ENCODE data around the gene TTLL10. TPM values are rescaled to one million over a fixed set of nuclear protein-coding genes. Genes with fewer than 3 reads are reported as not detected.

TTLL10 gene, protein sequence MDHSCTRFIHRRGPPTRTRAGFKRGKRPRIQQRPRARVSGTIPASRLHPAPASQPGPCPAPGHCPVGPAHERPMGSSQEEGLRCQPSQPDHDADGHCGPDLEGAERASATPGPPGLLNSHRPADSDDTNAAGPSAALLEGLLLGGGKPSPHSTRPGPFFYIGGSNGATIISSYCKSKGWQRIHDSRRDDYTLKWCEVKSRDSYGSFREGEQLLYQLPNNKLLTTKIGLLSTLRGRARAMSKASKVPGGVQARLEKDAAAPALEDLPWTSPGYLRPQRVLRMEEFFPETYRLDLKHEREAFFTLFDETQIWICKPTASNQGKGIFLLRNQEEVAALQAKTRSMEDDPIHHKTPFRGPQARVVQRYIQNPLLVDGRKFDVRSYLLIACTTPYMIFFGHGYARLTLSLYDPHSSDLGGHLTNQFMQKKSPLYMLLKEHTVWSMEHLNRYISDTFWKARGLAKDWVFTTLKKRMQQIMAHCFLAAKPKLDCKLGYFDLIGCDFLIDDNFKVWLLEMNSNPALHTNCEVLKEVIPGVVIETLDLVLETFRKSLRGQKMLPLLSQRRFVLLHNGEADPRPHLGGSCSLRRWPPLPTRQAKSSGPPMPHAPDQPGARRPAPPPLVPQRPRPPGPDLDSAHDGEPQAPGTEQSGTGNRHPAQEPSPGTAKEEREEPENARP
- total RNA-seq (under 1 TPM in 2 of 5 experiments, not detected in 3; 0.58 to 0.80 TPM), polyA plus RNA-seq (not detected), total RNA-seq (not detected)

DNA sequence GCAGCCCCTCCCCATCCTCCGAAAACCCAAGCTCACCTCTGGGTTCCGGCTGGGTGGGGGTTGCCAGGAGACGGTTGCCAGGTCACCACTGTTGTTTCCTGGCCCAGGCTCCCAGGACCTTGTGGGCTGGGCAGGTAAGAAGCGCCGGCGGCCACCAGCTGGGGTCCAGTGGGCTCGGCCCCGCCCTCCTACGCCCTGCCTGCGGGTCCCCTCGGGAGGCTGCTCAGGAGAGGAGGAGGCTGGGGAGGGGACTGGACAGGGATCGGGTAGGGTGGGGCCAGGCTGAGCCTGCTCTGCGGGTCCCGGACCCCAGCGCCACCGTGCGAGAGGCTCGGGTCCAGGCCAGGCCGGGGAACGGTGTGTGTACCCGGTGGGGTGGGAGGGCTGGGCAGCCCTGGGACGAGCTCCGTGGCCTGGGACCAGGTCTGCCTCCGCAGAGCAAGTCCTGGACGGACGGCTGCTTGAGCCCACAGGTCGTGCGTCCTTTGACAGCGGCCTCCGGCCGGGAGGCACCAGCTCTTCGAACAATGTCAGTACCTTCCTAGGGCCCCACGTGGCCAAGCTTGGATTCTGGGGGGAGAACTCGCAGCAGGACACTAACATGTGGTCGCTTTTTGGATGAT, at the start of gene TTLL10:
TSS of gene TTLL10 (plus strand) at position 88 of the 623 bp plus-strand sequence. CDS start 5,336 bp downstream, outside the sequence.
- Histone ChIP-seq H3K27ac (ENCODE audit: low read depth, low read length) (no peak within 1 kb of the TSS), H3K27me3 (ENCODE audit: control insufficient read depth in 2 of 2, insufficient read depth in 2 of 2, low read length in 2 of 2) (no peaks in the 10 kb centered on the region), H3K4me1 (ENCODE audit: control insufficient read depth in 2 of 2, insufficient read depth in 2 of 2, low read length in 2 of 2) (peaks cover 6 to 18% of the 10 kb centered on the region in 2 donors), H3K9me3 (ENCODE audit: control insufficient read depth in 2 of 3, low read length in 3 of 3) (no peaks in the 10 kb centered on the region), H3K4me3 (ENCODE audit: low read length) (peak within 1 kb of the TSS; percentile 24), H3K36me3 (ENCODE audit: control insufficient read depth in 2 of 3, insufficient read depth in 3 of 3, low read length in 3 of 3) (no peaks in the 10 kb centered on the region)
- Mint-ChIP-seq H3K9me3 (peaks cover 0 to 2% (median 0%) of the 10 kb centered on the region in 11 donors), H3K4me1 (peaks cover 7 to 25% (median 9%) of the 10 kb centered on the region in 7 donors), H3K27me3 (peaks cover 4 to 23% (median 4%) of the 10 kb centered on the region in 5 donors), H3K27ac (peak within 1 kb of the TSS in 1 of 9 donors; percentile 49), H3K4me3 (peak within 1 kb of the TSS in 7 of 10 donors; percentile 6 to 58 (median 33)), H3K36me3 (no peaks in the 10 kb centered on the region)
- CTCF ChIA-PET = no interaction called here
- POLR2A ChIA-PET = interaction anchor here (0.5 to 0.6 kb wide), 2 partner anchors 141 to 237 kb away, joined by 3 to 4 read pairs; no protein-coding TSS in a partner anchor
- peak; percentile 70 for ATAC-seq
- peak in 7 of 9 donors; percentile 31 to 70 (median 54) for DNase-seq
- intact Hi-C loops (cut with micrococcal nuclease) = loop anchor here in 1 of 2 donors (5.0 kb wide), 1 partner anchor 33 kb away; the partner anchor contains the start of gene TNFRSF18

DNA sequence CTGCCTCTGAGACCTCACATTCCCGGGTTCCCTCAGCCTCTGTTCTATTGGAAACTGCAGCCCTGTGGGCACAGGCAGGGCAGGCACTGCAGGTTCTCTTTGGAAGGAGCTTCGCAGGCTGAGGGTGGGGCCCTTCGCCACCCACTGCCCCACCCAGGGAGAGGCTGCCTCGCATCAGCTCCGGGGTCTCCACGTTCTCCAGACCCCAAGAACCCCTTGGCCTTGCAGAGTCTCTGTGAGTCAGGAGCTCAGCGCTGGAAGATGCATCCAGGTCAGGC, 49.2 kb upstream of the TTLL10 start:
- no peak for DNase-seq
- ChIA-PET CTCF (interaction anchor here (1.0 to 1.4 kb wide), 2 partner anchors 17 to 167 kb away, joined by 3 read pairs; no protein-coding TSS in a partner anchor), POLR2A (no interaction called here)
- Histone ChIP-seq H3K4me1 (ENCODE audit: control insufficient read depth in 2 of 2, insufficient read depth in 2 of 2, low read length in 2 of 2) (peaks cover 5 to 10% of the 10 kb centered on the region in 2 donors), H3K27ac (ENCODE audit: low read depth, low read length) (no peak overlapping the region), H3K27me3 (ENCODE audit: control insufficient read depth in 2 of 2, insufficient read depth in 2 of 2, low read length in 2 of 2) (no peaks in the 10 kb centered on the region), H3K9me3 (ENCODE audit: control insufficient read depth in 2 of 3, low read length in 3 of 3) (no peaks in the 10 kb centered on the region), H3K36me3 (ENCODE audit: control insufficient read depth in 2 of 3, insufficient read depth in 3 of 3, low read length in 3 of 3) (no peaks in the 10 kb centered on the region), H3K4me3 (ENCODE audit: low read length) (no peak overlapping the region)
- ATAC-seq = no peak
- Mint-ChIP-seq H3K9me3 (peaks cover 0 to 3% (median 0%) of the 10 kb centered on the region in 11 donors), H3K27me3 (peaks cover 0 to 4% (median 0%) of the 10 kb centered on the region in 5 donors), H3K27ac (no peak overlapping the region), H3K4me1 (peaks cover 0 to 11% (median 0%) of the 10 kb centered on the region in 7 donors), H3K4me3 (no peak overlapping the region), H3K36me3 (no peaks in the 10 kb centered on the region)
- intact Hi-C loops (cut with micrococcal nuclease) = loop anchor here in 1 of 2 donors (5.0 kb wide), 1 partner anchor 88 kb away; the partner anchor contains the start of gene TNFRSF4

DNA sequence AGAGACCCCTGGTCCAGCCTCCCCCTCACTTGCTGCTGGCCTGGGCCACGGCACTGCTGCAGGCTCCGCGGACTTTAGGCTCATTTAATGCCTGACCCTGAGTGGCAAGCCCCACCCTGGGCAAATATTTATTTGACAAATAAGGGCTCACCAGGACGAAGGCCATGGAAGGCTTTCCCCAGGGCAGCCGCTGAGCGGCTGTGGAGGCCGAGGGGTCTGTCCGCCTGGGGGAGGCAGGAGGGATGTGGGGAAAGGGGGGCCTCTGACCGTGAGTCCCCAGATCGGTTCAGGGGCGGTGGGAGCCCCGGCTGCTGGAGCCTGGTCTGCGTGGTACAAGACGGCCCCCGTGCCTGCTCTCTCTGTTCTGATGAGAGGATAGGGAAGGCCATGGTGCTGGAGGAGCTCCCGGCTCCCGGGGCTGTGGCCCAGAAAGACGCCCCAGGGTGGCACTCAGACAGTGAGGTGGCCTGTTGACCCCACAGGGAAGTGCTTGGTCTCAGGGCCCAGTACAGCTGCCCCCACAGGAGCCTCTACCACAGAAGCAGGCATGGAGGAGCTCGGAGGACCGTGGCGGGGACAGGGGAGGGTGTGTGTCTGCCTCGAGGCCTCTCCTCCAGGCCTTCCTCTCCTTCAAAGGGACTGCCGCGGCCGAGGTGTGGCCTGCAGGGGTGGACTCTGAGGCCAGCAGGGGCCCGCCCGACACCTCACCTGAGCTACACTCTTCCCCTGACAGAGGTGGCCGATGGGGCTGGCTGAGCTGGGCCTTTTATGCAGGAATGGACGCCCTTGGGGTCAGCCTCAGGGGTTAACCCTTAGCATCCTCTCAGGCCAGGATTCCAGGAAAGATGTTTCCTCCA, 48.7 kb upstream of the TTLL10 start:
- ChIA-PET POLR2A (no interaction called here), CTCF (interaction anchor here (1.0 to 1.4 kb wide), 2 partner anchors 18 to 167 kb away, joined by 3 read pairs; no protein-coding TSS in a partner anchor)
- DNase-seq (peak in 1 of 9 donors; percentile 23), ATAC-seq (no peak)
- H3K4me3 Mint-ChIP-seq = no peak overlapping the region
- Histone ChIP-seq H3K27me3 (ENCODE audit: control insufficient read depth in 2 of 2, insufficient read depth in 2 of 2, low read length in 2 of 2) (no peaks in the 10 kb centered on the region), H3K4me1 (ENCODE audit: control insufficient read depth in 2 of 2, insufficient read depth in 2 of 2, low read length in 2 of 2) (peaks cover 5 to 10% of the 10 kb centered on the region in 2 donors), H3K27ac (ENCODE audit: low read depth, low read length) (no peak overlapping the region), H3K4me3 (ENCODE audit: low read length) (no peak overlapping the region), H3K9me3 (ENCODE audit: control insufficient read depth in 2 of 3, low read length in 3 of 3) (no peaks in the 10 kb centered on the region), H3K36me3 (ENCODE audit: control insufficient read depth in 2 of 3, insufficient read depth in 3 of 3, low read length in 3 of 3) (no peaks in the 10 kb centered on the region)
- H3K4me1 Mint-ChIP-seq = peaks cover 0 to 11% (median 0%) of the 10 kb centered on the region in 7 donors
- H3K9me3 Mint-ChIP-seq = peaks cover 0 to 3% (median 0%) of the 10 kb centered on the region in 11 donors
- H3K27ac Mint-ChIP-seq = no peak overlapping the region
- no peaks in the 10 kb centered on the region for H3K36me3 Mint-ChIP-seq
- H3K27me3 Mint-ChIP-seq = peaks cover 0 to 2% (median 0%) of the 10 kb centered on the region in 5 donors
- intact Hi-C loops (cut with micrococcal nuclease) = loop anchor here in 1 of 2 donors (5.0 kb wide), 1 partner anchor 87 kb away; the partner anchor contains the start of gene TNFRSF4

GRCh38 chr1:1125945-1126344, 47.7 kb upstream of the TTLL10 start:
- Histone ChIP-seq H3K4me3 (ENCODE audit: low read length) (no peak overlapping the region), H3K36me3 (ENCODE audit: control insufficient read depth in 2 of 3, insufficient read depth in 3 of 3, low read length in 3 of 3) (no peaks in the 10 kb centered on the region), H3K27ac (ENCODE audit: low read depth, low read length) (no peak overlapping the region), H3K27me3 (ENCODE audit: control insufficient read depth in 2 of 2, insufficient read depth in 2 of 2, low read length in 2 of 2) (no peaks in the 10 kb centered on the region), H3K9me3 (ENCODE audit: control insufficient read depth in 2 of 3, low read length in 3 of 3) (no peaks in the 10 kb centered on the region), H3K4me1 (ENCODE audit: control insufficient read depth in 2 of 2, insufficient read depth in 2 of 2, low read length in 2 of 2) (peaks cover 5 to 10% of the 10 kb centered on the region in 2 donors)
- intact Hi-C loops (cut with micrococcal nuclease) = no loop called here
- ATAC-seq (no peak), DNase-seq (no peak)
- ChIA-PET POLR2A (no interaction called here), CTCF (no interaction called here)
- H3K27ac Mint-ChIP-seq = no peak overlapping the region
- H3K27me3 Mint-ChIP-seq = peaks cover 0 to 2% (median 0%) of the 10 kb centered on the region in 5 donors
- H3K36me3 Mint-ChIP-seq = no peaks in the 10 kb centered on the region
- H3K9me3 Mint-ChIP-seq = peaks cover 0 to 3% (median 0%) of the 10 kb centered on the region in 11 donors
- H3K4me1 Mint-ChIP-seq = peaks cover 0 to 11% (median 0%) of the 10 kb centered on the region in 7 donors
- no peak overlapping the region for H3K4me3 Mint-ChIP-seq

DNA sequence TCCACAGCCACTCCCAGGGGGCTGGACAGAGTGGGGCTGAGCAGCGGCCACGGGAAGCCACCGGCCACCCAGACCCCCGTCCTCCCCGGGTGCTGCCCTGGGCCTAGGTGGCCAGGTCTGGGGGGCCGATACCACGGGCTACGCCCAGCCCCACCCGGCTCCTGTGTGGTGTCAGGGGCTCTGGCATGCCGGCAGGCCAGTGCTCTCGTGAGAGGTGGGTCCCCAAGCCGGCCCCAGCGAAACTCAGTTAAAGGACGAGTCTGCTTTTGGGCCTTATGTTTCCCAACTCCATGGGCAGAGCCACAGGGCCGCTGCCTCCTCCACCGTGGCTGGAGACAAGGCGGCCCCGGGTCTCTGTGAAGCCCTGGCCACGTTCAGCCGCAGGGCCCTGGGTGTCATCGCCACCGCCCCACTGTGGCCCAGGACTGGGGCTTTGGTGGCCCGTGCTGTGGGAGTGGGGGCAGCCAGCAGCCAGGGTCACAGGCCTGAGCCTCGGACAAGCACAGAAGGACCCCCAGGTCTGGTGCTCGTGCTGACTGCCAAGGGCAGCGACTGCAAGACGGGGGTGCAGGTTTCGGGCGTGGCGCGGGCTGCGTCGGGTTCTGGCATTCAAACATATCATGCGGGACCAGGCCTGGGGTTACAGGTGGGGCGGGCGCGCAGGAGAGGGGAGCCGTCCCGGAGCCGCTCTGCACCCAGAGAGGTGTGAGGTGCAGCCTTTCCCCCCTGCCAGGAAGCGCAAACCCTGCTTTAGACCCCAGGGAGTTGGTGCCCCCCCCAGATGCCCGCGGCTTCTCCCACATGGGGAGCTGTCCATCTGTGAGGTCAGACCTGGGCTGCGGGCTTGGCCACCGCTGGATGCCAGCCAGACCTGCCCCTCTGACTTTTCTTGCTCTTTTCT, 45.9 kb upstream of the TTLL10 start:
- Histone ChIP-seq H3K27me3 (ENCODE audit: control insufficient read depth in 2 of 2, insufficient read depth in 2 of 2, low read length in 2 of 2) (no peaks in the 10 kb centered on the region), H3K4me1 (ENCODE audit: control insufficient read depth in 2 of 2, insufficient read depth in 2 of 2, low read length in 2 of 2) (no peaks in the 10 kb centered on the region), H3K4me3 (ENCODE audit: low read length) (no peak overlapping the region), H3K36me3 (ENCODE audit: control insufficient read depth in 2 of 3, insufficient read depth in 3 of 3, low read length in 3 of 3) (no peaks in the 10 kb centered on the region), H3K27ac (ENCODE audit: low read depth, low read length) (no peak overlapping the region), H3K9me3 (ENCODE audit: control insufficient read depth in 2 of 3, low read length in 3 of 3) (no peaks in the 10 kb centered on the region)
- no peak for ATAC-seq
- DNase-seq = no peak
- H3K27ac Mint-ChIP-seq = no peak overlapping the region
- H3K4me1 Mint-ChIP-seq = peaks cover 0 to 11% (median 0%) of the 10 kb centered on the region in 7 donors
- ChIA-PET CTCF (no interaction called here), POLR2A (no interaction called here)
- H3K9me3 Mint-ChIP-seq = peaks cover 0 to 3% (median 0%) of the 10 kb centered on the region in 11 donors
- intact Hi-C loops (cut with micrococcal nuclease) = no loop called here
- peaks cover 0 to 2% (median 0%) of the 10 kb centered on the region in 5 donors for H3K27me3 Mint-ChIP-seq
- H3K36me3 Mint-ChIP-seq = no peaks in the 10 kb centered on the region
- H3K4me3 Mint-ChIP-seq = no peak overlapping the region

Measured in naive thymus-derived CD4-positive, alpha-beta T cell (primary cell).